Large intestine (tissue), 3 donors: Measurements from ENCODE around the gene NOA1. TPM values are rescaled to one million over a fixed set of nuclear protein-coding genes. Genes with fewer than 3 reads are reported as not detected.
"Not testable (repeated sequence)": the region's sequence is repeated elsewhere in the genome, so short reads cannot be mapped to it uniquely, and the experiment has no call there.

ENCODE experiments used
- DNase-seq, 2 donors: peaks; one replicate each; pipeline versions ENCODE4 v3.0.0 to v3.0.0-alpha.2; 2013
- H3K27ac ChIP-seq: one replicate; pipeline ENCODE4 v1.5.1; 2013; ENCODE audit warnings: low read length
- H3K27me3 ChIP-seq: 2 replicates; pipeline ENCODE4 v1.6.1; 2013; ENCODE audit warnings: low read length; ENCODE audit not compliant: control insufficient read depth, insufficient read depth
- H3K36me3 ChIP-seq: 2 replicates; pipeline ENCODE4 v1.6.1; 2013; ENCODE audit warnings: low read length; ENCODE audit not compliant: control insufficient read depth, insufficient read depth
- H3K4me1 ChIP-seq: one replicate; pipeline ENCODE4 v1.6.1; 2013; ENCODE audit warnings: low read length; ENCODE audit not compliant: control insufficient read depth, insufficient read depth
- H3K4me3 ChIP-seq: one replicate; pipeline ENCODE4 v1.5.1; 2013; ENCODE audit warnings: low read length
- H3K9me3 ChIP-seq: one replicate; pipeline ENCODE4 v1.6.1; 2013; ENCODE audit warnings: mild to moderate bottlenecking, low read depth, low read length, moderate library complexity; ENCODE audit not compliant: control insufficient read depth
- WGBS: methylation state at CpG from one replicate; pipeline ENCODE4 v1.1.5; 2013; ENCODE audit warnings: low lambda C conversion rate; ENCODE audit not compliant: insufficient coverage; 5-methylcytosine and 5-hydroxymethylcytosine counted together
- polyA plus RNA-seq: library from polyadenylated mRNA; unstranded; fragments of 120-200 nt; gene quantifications from one replicate; pipeline ENCODE4 v1.2.1, GENCODE V29; 2013

The NOA1 gene
- polyA plus RNA-seq, 1 donor = 25.2 TPM

GRCh38 chr4:56930638-56931037 is 46.8 kb downstream of the NOA1 start:
- WGBS = no CpG with 5 or more reads among the region's 7 CpGs
- no peak for DNase-seq
- Histone ChIP-seq H3K27me3 (no peaks in the 10 kb centered on the region), H3K4me1 (no peaks in the 10 kb centered on the region), H3K36me3 (peaks cover 37% of the 10 kb centered on the region), H3K27ac (no peak overlapping the region), H3K9me3 (no peaks in the 10 kb centered on the region), H3K4me3 (no peak overlapping the region)

DNA sequence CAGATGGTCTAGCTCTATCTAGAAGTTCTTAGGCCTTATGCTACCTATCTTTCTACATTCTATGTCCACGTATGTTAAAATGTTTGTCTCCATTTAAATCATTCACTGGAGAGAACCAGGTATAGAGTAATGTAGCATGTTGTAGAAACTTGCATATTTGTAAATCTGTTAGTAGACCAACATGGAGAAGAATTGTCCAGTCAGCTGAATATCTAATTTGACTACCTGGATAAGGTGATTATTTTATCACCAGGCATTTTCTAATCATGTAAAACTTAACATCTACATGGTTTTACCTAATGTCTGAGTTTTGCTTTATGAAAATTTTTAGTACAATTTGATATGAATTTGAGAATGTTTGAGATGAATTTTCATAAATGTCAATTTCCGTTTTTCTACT is 50.2 kb downstream of the NOA1 start:
- Histone ChIP-seq H3K36me3 (peaks cover 52% of the 10 kb centered on the region), H3K4me3 (no peak overlapping the region), H3K4me1 (no peaks in the 10 kb centered on the region), H3K9me3 (no peaks in the 10 kb centered on the region), H3K27ac (no peak overlapping the region), H3K27me3 (no peaks in the 10 kb centered on the region)
- DNase-seq = no peak
- WGBS = no CpG with 5 or more reads among the region's 2 CpGs

DNA sequence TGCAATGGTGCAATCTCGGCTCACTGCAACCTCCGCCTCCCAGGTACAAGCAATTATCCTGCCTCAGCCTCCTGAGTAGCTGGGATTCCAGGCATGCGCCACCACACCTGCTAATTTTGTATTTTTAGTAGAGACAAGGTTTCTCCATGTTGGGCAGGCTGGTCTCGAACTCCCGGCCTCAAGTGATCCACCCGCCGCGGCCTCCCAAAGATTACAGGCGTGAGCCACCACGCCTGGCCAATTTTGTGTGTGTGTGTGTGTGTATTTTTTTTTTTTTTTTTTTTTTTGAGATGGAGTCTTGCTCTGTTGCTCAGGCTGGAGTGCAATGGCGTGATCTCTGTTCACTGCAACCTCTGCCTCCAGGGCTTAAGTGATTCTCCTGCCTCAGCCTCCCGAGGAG is 62.4 kb downstream of the NOA1 start:
- not testable (repeated sequence) for H3K9me3 ChIP-seq
- no CpG with 5 or more reads among the region's 12 CpGs for WGBS

DNA sequence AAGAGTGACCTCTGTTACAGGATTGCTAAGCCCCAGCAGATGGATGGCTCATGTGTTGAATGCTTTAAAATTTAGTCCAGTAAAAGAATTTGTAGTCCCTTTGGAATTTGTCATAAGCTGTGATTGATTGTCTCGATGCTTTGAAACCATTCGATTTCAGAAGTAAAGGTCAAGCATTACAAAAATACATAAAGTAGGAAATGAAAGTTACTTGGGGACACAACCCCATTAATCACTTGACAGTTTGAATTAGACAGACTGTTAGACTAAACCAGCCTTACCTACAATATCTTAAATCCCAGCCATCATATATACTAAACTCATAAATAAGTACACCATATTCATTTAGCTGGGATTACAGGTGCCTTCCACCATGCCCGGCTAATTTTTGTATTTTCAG is 63.1 kb downstream of the NOA1 start:
- Histone ChIP-seq H3K27me3 (no peaks in the 10 kb centered on the region), H3K27ac (no peak overlapping the region), H3K4me3 (no peak overlapping the region), H3K4me1 (peaks cover 11% of the 10 kb centered on the region), H3K36me3 (peaks cover 20% of the 10 kb centered on the region), H3K9me3 (no peaks in the 10 kb centered on the region)
- DNase-seq = no peak
- WGBS = 100% methylated on average over 1 of the region's 3 CpGs

More for the DNA sequence above, 62.4 kb downstream of the NOA1 start:
- H3K4me1 ChIP-seq = peaks cover 11% of the 10 kb centered on the region
- DNase-seq, H3K27me3 ChIP-seq, H3K4me3 ChIP-seq, H3K27ac ChIP-seq: not testable (repeated sequence)
- peaks cover 22% of the 10 kb centered on the region for H3K36me3 ChIP-seq

Other genes with a start within 250 kb of the NOA1 start
- 0.72 TPM for gene SPINK2, start 155.9 kb downstream of the NOA1 start, polyA plus RNA-seq
- gene REST, start 69.7 kb downstream of the NOA1 start, polyA plus RNA-seq = 22.3 TPM
- 80.7 TPM for gene POLR2B, start 1.3 kb upstream of the NOA1 start, polyA plus RNA-seq
- gene IGFBP7, start 132.8 kb upstream of the NOA1 start, polyA plus RNA-seq = 90.4 TPM